DND-41 (cell line): ENCODE data around the gene CFAP53.

Experiments used
- EZH2 ChIP-seq: IDR thresholded peaks from 3 replicates; pipeline ENCODE4 v1.6.1; 2012; ENCODE audit warnings: borderline replicate concordance, low read depth, mild to moderate bottlenecking, moderate library complexity, low read length, inconsistent platforms; ENCODE audit not compliant: severe bottlenecking
- TF ChIP-seq, protein P1 (sequence below): IDR thresholded peaks from 2 replicates; pipeline ENCODE4 v1.5.1; 2012; ENCODE audit warnings: borderline replicate concordance, low read length, moderate library complexity, mild to moderate bottlenecking; ENCODE audit not compliant: poor library complexity, severe bottlenecking; ENCODE audit errors: extremely low read depth

DNA sequence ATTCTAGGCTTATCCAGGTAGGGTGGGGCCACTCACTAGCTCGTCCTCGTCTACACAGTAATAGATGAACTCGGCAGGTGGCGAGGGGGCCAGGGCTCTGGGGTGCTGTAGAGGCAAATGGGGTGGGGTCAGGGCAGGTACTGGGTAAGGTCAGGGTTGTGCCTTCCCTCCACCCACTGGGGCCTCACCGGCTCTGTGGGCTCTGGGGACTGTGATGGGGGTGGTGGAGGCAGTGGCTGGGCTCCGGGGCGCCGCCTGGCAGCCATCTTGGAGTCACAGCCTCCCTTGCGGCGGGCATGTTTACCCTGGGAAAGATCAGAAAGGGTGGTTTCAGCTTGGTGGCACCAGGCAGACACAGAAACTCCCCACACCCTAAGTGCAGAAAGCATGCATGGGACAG, 8.6 kb upstream of the CFAP53 start:
- TF ChIP-seq EZH2: no peak
- TF ChIP-seq, protein P1, sequence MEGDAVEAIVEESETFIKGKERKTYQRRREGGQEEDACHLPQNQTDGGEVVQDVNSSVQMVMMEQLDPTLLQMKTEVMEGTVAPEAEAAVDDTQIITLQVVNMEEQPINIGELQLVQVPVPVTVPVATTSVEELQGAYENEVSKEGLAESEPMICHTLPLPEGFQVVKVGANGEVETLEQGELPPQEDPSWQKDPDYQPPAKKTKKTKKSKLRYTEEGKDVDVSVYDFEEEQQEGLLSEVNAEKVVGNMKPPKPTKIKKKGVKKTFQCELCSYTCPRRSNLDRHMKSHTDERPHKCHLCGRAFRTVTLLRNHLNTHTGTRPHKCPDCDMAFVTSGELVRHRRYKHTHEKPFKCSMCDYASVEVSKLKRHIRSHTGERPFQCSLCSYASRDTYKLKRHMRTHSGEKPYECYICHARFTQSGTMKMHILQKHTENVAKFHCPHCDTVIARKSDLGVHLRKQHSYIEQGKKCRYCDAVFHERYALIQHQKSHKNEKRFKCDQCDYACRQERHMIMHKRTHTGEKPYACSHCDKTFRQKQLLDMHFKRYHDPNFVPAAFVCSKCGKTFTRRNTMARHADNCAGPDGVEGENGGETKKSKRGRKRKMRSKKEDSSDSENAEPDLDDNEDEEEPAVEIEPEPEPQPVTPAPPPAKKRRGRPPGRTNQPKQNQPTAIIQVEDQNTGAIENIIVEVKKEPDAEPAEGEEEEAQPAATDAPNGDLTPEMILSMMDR: no peak
